Hematopoietic multipotent progenitor cell treated with erythropoietin and hydrocortisone succinate and interleukin-3 and kit ligand, for 4 days (in vitro differentiated cells): ENCODE data around the gene INHBC.

Source experiments
- DNase-seq: peaks from one replicate; pipeline ENCODE4 v3.0.0-alpha.2; 2015

The INHBC gene

DNA sequence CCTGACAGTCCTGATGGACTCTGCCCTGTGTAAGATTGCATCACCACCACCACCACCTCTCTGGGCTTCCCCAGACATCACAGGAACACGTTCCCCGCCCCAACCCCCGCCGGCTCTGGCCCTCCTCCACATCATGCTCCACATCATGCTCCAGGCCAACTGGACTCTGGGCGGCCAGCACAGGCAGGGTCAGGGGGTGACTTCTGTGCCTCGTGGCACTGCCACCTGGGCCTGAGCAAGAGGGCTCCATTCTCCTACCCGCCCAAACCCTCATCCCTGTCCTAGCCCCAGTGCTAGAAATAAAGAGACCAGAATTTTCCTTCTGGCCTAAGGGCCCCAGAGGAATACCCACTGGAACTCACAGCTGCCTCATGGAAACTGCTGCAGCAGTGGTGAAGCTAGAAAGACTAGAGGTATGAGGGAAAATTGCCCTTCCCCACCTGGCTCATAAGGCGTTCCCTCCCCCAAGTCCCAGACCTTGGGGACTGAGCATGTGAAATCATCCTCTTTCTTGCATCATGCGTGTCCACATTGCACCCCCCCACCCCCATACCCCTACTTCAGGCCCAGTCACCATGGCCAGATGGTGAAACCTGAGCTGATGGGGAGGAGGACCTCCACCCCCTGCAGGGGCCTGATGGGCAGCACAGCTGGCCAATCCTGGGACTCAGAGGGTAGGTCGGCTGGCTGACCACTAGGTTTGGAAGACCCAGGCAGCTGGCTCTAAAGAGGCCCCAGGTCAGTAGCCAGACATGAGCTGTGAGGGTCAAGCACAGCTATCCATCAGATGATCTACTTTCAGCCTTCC is 20.2 kb downstream of the INHBC start, which contains the start of gene INHBE:
Gene INHBE, plus strand, starts transcription at position 742 of the 808 bp plus-strand sequence. CDS start 230 bp downstream, outside the sequence.
- no peak for DNase-seq

DNA sequence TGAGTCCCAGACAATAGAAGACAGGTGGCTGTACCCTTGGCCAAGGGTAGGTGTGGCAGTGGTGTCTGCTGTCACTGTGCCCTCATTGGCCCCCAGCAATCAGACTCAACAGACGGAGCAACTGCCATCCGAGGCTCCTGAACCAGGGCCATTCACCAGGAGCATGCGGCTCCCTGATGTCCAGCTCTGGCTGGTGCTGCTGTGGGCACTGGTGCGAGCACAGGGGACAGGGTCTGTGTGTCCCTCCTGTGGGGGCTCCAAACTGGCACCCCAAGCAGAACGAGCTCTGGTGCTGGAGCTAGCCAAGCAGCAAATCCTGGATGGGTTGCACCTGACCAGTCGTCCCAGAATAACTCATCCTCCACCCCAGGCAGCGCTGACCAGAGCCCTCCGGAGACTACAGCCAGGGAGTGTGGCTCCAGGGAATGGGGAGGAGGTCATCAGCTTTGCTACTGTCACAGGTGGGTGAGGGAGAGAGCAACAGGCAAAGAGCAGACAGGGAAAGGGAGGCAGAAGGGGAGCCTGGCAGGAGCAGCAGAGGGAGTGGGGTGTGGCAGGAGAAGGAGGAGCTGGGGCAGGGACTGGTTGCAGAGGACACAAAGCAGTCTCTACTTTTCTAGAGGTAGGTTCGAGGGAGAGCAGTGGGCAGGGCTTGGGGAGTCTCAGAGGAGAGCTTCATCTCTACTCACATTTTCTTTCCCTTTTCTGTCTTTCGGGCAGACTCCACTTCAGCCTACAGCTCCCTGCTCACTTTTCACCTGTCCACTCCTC is 21.0 kb downstream of the INHBC start:
- no peak for DNase-seq

DNA sequence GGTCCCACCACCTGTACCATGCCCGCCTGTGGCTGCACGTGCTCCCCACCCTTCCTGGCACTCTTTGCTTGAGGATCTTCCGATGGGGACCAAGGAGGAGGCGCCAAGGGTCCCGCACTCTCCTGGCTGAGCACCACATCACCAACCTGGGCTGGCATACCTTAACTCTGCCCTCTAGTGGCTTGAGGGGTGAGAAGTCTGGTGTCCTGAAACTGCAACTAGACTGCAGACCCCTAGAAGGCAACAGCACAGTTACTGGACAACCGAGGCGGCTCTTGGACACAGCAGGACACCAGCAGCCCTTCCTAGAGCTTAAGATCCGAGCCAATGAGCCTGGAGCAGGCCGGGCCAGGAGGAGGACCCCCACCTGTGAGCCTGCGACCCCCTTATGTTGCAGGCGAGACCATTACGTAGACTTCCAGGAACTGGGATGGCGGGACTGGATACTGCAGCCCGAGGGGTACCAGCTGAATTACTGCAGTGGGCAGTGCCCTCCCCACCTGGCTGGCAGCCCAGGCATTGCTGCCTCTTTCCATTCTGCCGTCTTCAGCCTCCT is 21.6 kb downstream of the INHBC start:
- DNase-seq, result peak; percentile 80

DNA sequence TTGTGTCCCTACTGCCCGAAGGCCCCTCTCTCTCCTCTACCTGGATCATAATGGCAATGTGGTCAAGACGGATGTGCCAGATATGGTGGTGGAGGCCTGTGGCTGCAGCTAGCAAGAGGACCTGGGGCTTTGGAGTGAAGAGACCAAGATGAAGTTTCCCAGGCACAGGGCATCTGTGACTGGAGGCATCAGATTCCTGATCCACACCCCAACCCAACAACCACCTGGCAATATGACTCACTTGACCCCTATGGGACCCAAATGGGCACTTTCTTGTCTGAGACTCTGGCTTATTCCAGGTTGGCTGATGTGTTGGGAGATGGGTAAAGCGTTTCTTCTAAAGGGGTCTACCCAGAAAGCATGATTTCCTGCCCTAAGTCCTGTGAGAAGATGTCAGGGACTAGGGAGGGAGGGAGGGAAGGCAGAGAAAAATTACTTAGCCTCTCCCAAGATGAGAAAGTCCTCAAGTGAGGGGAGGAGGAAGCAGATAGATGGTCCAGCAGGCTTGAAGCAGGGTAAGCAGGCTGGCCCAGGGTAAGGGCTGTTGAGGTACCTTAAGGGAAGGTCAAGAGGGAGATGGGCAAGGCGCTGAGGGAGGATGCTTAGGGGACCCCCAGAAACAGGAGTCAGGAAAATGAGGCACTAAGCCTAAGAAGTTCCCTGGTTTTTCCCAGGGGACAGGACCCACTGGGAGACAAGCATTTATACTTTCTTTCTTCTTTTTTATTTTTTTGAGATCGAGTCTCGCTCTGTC is 22.3 kb downstream of the INHBC start:
- DNase-seq, result no peak

DNA sequence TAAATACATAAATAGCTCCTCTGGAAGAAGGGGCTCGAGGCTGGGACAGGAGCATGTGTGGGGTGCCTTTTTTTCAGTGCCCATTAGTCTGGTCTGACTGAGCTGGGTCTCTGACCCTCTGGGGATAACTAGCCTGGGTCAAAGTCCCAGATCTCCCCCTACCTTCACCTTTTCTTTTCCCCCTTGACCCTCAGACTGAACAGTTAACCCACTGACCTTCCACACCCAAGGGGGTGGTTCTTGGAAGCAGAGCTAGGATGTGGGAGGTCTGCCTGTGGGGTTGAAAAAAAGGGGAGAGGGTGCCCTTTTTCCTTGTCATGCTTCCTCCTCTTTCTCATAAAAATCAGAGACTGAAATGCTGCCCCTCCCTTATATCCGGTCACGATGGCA is 24.1 kb downstream of the INHBC start:
- DNase-seq, result no peak

DNA sequence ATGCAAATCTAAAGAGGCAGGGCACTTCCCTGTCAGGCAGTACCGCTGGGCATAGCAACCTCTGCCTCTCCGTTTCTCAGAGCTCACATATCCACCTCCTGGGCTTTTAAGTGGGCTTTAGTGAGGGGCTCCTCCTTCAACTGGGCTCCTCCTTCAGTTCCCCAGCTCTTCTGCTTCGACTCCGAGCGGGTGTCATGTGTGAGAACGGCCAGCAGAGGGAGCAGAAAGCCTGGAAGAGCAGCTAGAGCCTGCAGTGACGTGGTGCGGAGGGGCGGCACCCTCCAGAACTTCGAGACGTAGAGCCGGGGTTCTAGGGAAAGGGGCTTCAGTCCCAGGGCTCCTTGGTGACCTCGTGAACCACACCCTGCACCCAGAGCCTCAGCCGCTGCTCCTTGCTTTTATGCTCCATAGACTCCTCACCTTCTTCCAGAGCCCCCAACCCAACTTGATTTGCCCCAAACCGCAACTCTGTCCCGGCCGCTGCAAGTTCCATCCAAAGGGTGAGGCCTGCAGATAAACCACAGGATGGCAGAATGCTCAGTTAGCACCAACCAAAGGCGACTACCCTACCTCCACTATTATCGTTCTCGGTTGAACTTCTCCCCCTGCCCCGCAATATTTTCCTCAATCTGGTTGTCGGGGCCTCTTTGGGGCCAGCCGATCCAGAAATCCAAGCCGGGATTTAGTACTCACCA is 24.6 kb downstream of the INHBC start:
- DNase-seq, result peak; percentile 98

DNA sequence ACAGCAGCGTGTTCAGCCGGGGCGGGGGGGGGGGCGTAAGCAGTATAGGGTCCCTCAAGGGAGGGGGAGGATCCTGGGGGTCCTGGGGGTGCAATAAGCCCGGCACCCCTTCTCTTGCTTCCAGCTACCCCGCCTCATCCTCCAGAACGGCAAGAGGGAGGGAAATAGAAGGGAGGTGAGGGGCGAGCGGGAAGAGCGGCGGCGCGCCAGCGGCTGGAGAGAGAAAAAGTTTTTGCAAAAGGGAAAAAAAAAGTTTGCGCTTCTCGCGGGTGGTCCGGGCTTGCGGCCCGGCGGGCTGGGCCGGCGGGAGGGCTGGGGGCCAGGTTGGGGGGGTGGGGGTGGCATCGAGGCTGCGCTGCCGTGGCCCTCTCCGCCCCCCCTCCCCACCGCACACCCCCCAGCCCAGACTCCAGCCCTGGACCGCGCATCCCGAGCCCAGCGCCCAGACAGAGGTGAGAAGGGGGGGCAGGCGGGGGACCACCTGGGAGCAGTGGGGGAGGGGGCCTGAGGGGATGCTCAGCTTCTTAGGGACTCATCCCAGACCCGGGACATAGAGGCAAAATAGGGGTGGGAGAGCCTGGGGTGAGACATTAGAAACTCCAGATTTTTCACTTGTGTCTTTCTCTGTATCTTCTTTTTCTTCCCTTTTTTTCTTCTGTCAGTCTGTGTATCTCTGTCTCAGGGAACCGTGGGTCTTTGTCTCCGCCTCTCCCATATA is 25.3 kb downstream of the INHBC start, which contains the start of gene GLI1:
Gene GLI1, plus strand, starts transcription at position 36 of the 718 bp plus-strand sequence. CDS start 3,907 bp downstream, outside the sequence.
- DNase-seq, result no peak

DNA sequence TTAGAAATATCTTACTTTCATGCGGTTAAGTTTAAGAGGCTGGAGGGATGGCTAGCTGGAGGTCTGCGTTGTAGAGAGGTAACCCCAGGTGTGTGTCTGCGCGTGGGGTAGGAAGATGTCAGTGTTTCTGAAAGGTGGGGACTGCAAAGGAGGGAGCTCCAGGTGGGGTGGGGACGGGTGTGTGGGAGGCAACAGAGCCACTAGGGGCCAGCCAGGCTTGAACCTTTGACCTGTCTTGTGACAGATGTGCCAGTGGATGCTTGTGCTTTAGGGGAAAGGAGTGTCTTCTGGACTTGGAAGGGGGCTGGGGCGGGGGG is 25.8 kb downstream of the INHBC start:
- no peak for DNase-seq

DNA sequence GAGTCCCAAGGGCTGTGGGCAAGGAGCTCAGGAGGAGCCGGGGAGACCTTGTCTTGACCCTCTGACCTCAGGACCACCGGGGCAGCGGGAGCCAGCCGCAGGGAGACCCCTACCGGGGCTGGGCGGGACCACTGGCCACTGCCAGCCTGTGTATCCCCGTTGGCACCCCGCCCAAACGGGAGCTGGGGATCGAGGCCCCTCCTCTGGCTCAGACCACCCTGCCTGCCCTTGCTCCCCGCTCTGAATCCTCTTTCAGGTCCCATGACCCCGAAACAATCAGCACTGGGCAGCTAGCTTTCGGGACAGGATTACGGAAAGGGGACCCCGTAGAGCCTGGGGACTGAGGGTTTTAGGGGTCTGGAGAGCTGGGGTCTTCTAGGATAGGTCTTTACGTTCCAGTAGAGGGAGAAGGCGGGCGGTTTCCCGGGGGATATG is 26.3 kb downstream of the INHBC start:
- no peak for DNase-seq

DNA sequence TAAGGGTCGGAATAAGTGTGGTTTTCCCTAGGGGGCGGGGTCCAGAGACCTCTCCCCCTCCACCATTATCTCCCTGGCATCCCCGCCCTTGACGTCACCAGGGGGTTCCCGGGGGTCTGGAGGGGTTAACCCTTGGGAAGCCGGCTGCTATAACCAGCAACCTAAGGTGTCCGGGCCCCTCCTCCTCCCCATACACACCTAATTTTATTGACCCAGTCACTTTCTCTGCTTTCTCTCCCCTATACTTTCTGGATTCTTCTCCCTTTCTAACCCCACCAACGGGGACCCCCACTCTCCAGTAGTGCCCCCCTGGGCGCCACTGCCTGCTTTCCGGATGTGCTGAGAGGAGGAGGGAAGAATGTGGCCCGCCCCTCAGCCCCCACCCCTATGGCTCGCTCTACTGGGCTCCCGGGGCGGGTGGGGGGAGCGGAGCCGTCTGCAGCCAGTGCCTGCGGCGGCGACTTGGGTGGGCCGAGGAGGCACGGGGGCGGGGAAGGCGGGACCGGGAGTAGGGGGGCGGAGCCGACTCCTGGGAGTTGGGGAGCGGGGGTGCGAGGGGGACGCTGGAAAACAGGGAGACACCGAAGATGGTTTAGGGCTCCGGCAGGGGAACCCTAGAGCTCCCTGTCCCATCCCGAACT is 26.8 kb downstream of the INHBC start:
- peak; percentile 49 for DNase-seq

DNA sequence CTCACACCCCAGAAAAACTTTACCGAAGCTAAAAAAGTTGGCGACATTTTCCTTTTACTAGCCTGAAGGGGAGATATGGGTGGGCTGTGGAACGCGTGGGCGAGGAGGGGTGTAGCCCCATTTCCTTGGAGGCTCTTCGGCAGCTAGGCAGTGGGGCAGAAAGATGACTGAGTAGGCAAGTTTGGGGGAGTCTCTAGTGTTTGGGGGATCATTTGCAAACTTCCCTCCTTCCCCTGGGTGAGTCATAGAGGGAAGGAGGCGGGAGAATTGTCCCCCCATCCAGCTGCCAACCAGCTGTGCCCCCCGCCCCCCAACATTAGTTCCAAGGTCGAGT is 27.3 kb downstream of the INHBC start:
- no peak for DNase-seq

DNA sequence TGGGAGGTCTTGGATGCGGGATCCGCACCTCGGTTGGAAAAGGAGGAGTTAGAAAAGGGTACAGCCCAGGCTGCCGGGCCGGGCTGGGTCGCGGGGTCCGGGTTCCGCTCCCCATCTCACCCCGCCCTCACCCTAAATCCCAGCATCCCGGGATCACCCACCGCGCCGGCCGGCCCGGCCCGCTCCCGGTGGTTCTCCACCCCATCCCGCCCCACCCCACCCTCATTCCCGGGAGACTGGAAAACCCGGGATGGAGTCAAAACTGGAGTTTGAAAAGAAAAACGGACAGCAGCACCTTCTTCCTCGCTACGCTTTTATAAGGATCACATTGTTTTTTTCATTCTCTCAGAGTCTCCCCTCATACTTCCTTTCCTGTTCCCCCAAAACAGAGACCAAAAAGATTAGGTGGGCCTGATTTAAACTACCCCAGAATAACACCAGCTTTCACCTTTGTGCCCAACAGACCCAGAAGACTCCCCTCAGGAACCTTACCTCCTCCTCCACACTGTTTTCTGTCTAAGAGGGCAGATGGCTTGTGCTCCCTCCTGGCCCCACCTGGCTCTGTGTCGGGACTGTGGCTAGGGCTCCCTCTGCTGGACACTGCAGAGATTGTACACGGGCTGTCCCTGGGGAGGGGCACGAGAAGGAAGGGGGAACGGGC is 27.8 kb downstream of the INHBC start:
- peak; percentile 94 for DNase-seq

DNA sequence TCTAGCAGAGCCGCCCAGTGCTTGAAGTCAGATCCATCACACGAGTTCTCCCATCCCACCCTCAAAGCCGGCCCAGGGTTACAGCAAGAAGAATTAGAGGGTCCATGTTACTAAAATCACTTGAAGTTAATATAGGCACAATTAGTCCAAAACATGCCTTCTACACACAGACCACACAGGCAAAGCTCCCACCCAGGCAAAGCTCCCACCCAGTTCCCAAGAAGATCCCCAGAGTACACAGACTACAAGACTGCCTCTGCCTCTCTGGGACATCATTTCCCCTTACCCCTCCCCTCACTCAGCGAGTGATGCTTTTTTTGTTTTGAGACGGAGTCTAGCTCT is 28.3 kb downstream of the INHBC start:
- DNase-seq, result no peak

DNA sequence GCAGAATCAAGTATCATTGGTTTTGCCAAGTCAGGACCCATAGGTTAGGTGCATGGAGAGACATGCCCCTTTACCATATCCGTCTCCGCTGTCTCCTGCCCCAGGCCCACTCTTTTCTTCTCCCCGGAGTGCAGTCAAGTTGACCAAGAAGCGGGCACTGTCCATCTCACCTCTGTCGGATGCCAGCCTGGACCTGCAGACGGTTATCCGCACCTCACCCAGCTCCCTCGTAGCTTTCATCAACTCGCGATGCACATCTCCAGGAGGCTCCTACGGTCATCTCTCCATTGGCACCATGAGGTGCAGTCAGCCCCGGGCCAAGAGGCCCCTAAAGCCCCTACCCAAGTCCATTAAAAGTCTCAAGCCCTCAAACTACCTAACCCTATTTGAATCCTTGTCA is 30.0 kb downstream of the INHBC start:
- no peak for DNase-seq

DNA sequence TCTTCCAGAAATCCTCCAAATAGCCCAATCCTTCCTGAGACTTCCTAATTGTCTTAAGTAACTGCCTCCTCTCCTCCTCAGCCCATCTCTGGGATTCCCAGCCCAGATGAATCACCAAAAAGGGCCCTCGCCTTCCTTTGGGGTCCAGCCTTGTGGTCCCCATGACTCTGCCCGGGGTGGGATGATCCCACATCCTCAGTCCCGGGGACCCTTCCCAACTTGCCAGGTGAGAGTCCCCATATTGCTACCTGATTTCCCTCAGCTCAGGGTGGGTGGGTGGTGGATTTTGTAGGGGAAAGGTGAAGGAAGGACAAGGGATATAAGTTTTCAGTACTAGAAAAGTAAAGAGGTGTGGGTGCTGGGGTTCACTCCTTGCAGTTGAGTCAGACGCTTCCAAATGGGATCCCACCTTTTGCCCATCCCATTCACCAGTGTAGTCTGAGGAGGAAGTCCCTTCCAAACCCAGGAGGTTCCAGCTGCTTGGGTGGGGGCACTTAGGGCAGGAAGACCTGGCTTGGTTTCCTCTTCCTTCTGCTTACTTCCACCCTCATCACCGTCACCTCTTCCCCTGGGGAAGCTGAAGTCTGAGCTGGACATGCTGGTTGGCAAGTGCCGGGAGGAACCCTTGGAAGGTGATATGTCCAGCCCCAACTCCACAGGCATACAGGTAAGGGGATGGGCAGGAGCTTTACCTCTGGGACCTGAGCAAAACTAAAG is 30.6 kb downstream of the INHBC start:
- no peak for DNase-seq

DNA sequence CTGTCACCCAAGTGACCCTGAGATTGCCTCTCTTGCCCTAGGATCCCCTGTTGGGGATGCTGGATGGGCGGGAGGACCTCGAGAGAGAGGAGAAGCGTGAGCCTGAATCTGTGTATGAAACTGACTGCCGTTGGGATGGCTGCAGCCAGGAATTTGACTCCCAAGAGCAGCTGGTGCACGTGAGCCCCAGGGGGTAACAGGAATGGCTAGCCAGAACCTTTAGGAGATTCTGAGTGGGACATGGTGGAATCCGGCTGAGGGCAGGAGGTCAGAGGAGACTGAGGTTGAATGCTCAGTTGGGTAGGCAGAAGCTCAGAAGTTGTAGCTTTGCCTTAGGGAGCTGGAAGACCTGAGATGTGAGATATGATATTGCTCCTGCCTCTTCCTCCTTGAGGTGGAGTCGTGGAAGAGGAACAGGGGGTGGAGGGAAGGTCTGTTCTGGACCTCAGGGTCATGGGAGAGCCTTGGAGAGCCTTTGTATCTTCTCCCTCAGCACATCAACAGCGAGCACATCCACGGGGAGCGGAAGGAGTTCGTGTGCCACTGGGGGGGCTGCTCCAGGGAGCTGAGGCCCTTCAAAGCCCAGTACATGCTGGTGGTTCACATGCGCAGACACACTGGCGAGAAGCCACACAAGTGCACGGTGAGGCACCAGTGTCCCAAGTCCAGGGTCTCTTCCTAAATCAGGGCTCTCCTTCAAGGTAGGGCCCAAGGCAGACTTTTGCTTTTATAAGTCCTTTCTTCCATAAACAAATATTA is 31.3 kb downstream of the INHBC start:
- DNase-seq, result no peak

DNA sequence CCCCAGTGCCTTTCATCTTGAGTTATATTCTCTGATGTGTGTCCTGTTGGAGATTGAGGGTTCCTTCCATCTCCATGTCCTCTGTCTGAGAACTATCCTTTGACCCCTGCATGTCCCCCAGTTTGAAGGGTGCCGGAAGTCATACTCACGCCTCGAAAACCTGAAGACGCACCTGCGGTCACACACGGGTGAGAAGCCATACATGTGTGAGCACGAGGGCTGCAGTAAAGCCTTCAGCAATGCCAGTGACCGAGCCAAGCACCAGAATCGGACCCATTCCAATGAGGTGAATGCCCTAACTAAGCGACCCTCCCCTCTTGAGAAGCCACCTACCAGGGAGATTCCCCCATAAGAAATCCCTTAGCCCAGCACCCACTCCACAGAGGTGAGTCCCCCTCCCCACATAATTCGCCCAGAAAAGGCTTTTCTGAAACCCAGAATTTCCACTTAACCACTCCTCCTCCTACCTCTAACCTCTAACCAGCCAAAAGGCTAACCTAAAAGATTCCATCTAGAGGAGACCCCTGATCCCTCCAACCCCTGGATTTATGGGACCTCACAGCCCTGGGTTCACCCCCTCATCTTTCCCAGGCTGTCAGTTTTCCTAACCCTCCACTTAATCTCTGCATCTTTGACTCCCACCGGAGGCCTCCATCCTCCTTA is 32.8 kb downstream of the INHBC start:
- no peak for DNase-seq

DNA sequence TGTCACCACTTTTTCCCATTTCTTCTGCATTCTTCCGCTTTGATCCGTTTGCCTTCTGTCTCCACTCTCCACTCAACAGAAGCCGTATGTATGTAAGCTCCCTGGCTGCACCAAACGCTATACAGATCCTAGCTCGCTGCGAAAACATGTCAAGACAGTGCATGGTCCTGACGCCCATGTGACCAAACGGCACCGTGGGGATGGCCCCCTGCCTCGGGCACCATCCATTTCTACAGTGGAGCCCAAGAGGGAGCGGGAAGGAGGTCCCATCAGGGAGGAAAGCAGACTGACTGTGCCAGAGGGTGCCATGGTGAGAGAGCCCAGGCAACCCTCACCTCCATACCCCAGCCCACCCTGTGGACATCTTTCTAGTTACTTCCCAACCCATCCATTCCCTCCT is 33.3 kb downstream of the INHBC start:
- no peak for DNase-seq
